HepG2 (cell line): ENCODE results near the gene RNF114. TPM values are rescaled to one million over a fixed set of nuclear protein-coding genes. Genes with fewer than 3 reads are reported as not detected.

ENCODE experiments used
- CCDC6 ChIP-seq: sonication (generic); formaldehyde crosslinking; IDR thresholded peaks from 2 replicates; pipeline ENCODE4 v1.8.1; 2022; ENCODE audit warnings: mild to moderate bottlenecking, missing genetic modification reagents, moderate library complexity
- ELF1 ChIP-seq: sonication (generic); formaldehyde crosslinking; IDR thresholded peaks from 2 replicates; pipeline ENCODE4 v1.4.0; 2020; ENCODE audit warnings: missing genetic modification reagents
- KLF11 ChIP-seq: IDR thresholded peaks from 2 replicates; pipeline ENCODE4 v1.6.1; 2016; ENCODE audit warnings: missing compliant biosample characterization
- KMT2A ChIP-seq: sonication (generic); formaldehyde crosslinking; IDR thresholded peaks from 2 replicates; pipeline ENCODE4 v1.4.0; 2020; ENCODE audit warnings: missing genetic modification reagents
- MAZ ChIP-seq, 2 experiments: sonication (generic) in 1 of 2; formaldehyde crosslinking in 1 of 2; IDR thresholded peaks; 2 replicates each; pipeline versions ENCODE4 v1.5.0 to v1.6.1; 2012 to 2020; ENCODE audit warnings: low read depth in 2 of 2, mild to moderate bottlenecking in 2 of 2, borderline replicate concordance in 1 of 2, improper control_type of control experiment in 1 of 2, low read length in 1 of 2, missing genetic modification reagents in 1 of 2, moderate library complexity in 1 of 2
- MIER3 ChIP-seq: IDR thresholded peaks from 2 replicates; pipeline ENCODE4 v1.6.1; 2016; ENCODE audit warnings: missing compliant biosample characterization, borderline replicate concordance
- PHB2 ChIP-seq: fragments of 450-650 bp; IDR thresholded peaks from 2 replicates; pipeline ENCODE4 v1.6.1; 2018; ENCODE audit not compliant: partially characterized antibody
- SALL1 ChIP-seq: sonication (generic); formaldehyde crosslinking; IDR thresholded peaks from 2 replicates; pipeline ENCODE4 v1.8.0; 2022; ENCODE audit warnings: mild to moderate bottlenecking, missing genetic modification reagents
- SP4 ChIP-seq: sonication (generic); formaldehyde crosslinking; IDR thresholded peaks from 2 replicates; pipeline ENCODE4 v1.8.1; 2023; ENCODE audit warnings: mild to moderate bottlenecking, missing genetic modification reagents
- STAG1 ChIP-seq: sonication (generic); formaldehyde crosslinking; IDR thresholded peaks from 2 replicates; pipeline ENCODE4 v1.4.0; 2020; ENCODE audit warnings: missing genetic modification reagents
- TARDBP ChIP-seq: sonication (generic); formaldehyde crosslinking; IDR thresholded peaks from 2 replicates; pipeline ENCODE4 v1.8.0; 2022; ENCODE audit warnings: mild to moderate bottlenecking, missing genetic modification reagents
- THAP11 ChIP-seq: IDR thresholded peaks from 2 replicates; pipeline ENCODE4 v1.6.1; 2016; ENCODE audit warnings: missing biosample characterization, missing genetic modification reagents
- ZFX ChIP-seq: sonication (generic); formaldehyde crosslinking; IDR thresholded peaks from 2 replicates; pipeline ENCODE4 v1.4.0; 2020; ENCODE audit warnings: mild to moderate bottlenecking, low read depth, missing genetic modification reagents, moderate library complexity
- ZNF224 ChIP-seq: sonication (generic); formaldehyde crosslinking; IDR thresholded peaks from 2 replicates; pipeline ENCODE4 v1.5.0; 2020; ENCODE audit warnings: mild to moderate bottlenecking, missing genetic modification reagents
- ZNF232 ChIP-seq: sonication (generic); formaldehyde crosslinking; IDR thresholded peaks from 2 replicates; pipeline ENCODE4 v1.4.0; 2020; ENCODE audit warnings: missing genetic modification reagents, borderline replicate concordance
- ZNF350 ChIP-seq: sonication (generic); formaldehyde crosslinking; IDR thresholded peaks from 2 replicates; pipeline ENCODE4 v1.4.0; 2020; ENCODE audit warnings: mild to moderate bottlenecking, low read depth, missing genetic modification reagents, borderline replicate concordance
- ZNF430 ChIP-seq: sonication (generic); formaldehyde crosslinking; IDR thresholded peaks from 2 replicates; pipeline ENCODE4 v1.9.0; 2021; ENCODE audit warnings: mild to moderate bottlenecking, missing genetic modification reagents
- ZNF547 ChIP-seq: sonication (generic); formaldehyde crosslinking; IDR thresholded peaks from 2 replicates; pipeline ENCODE4 v1.5.1; 2020; ENCODE audit warnings: mild to moderate bottlenecking, missing genetic modification reagents
- ZSCAN9 ChIP-seq: IDR thresholded peaks from 2 replicates; pipeline ENCODE4 v1.6.1; 2016; ENCODE audit warnings: borderline replicate concordance
- polyA plus RNA-seq, 8 experiments: library from polyadenylated mRNA; depleted of rRNA in 3 of 8; stranded (reverse) in 7 of 8; unstranded in 1 of 8; fragments of >200 nt; fragmentation: Illumina TruSeq in 4 of 8; extraction: Trizol in 4 of 8; gene quantifications; 2 replicates each; pipeline versions ENCODE4 v1.2.1 to v1.2.3, GENCODE V29; 2011 to 2016; ENCODE audit warnings: low read depth in 4 of 8, missing spikeins in 1 of 8, mixed read lengths in 1 of 8; ENCODE audit not compliant: insufficient read depth in 1 of 8
- total RNA-seq, 5 experiments: library from RNA; depleted of rRNA; stranded (reverse); fragments of >200 nt; fragmentation: Illumina TruSeq; extraction: Trizol; gene quantifications; 2 replicates each; pipeline ENCODE4 v1.2.3, GENCODE V29; 2016; ENCODE audit warnings: low read depth in 1 of 5
- TF ChIP-seq, protein P1 (sequence below): sonication (generic); formaldehyde crosslinking; IDR thresholded peaks from 2 replicates; pipeline ENCODE4 v1.4.0; 2020; ENCODE audit warnings: missing genetic modification reagents, borderline replicate concordance
- TF ChIP-seq, protein P2 (sequence below): sonication (generic); formaldehyde crosslinking; conservative IDR thresholded peaks from 2 replicates; pipeline ENCODE4 v1.4.0; 2020; ENCODE audit warnings: missing genetic modification reagents
- TF ChIP-seq, protein P3 (sequence below): sonication (generic); formaldehyde crosslinking; conservative IDR thresholded peaks from 2 replicates; pipeline ENCODE4 v1.8.0; 2022; ENCODE audit warnings: mild to moderate bottlenecking, moderate library complexity, missing genetic modification reagents

The RNF114 gene
- total and polyA plus RNA-seq, 2 of the 13 experiments (the other 11 are each of a cell fraction or from before 2014, with no cell fraction given), result 119 to 126 TPM

DNA sequence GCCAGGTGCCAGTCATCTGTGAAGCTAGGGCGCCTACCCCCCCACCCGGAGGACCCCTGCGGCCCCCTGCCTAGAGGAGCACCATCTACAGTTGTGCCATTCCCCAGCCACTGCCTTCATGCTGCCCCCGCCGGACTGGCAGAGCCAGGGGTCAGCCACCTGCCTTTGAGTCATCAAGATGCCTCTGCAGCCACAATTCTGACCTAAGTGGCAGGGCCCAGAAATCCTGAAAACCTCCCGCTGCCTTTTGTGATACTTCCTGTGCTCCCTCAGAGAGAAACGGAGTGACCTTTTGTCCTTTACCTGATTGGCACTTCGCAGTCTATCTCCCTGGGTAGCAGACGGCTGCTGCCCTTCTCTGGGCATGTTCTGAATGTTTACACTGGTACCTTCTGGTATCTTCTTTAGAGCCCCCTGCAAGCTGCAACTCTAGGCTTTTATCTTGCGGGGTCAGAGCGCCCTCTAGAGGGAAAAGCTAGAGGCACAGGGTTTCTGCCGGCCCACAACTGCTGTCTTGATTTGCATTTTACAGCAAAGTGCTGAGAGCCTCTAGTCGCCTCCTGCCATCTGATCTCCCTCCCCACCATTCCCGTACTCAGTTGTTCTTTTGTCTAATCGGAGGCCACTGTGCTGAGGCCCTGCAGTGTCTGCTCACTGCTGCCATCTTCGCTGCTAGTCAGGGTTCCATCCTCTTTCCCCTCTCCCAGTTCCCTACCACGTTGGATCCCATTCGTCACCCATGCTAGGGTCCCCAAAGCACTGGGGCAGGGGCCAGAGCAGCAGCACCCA lies 47.8 kb upstream of the RNF114 start (continued):
- TF ChIP-seq MIER3 (0 out of 2 replicates have a peak, but pooled peaks have one; percentile 11), ZSCAN9 (CRISPR knock-in tag) (0 out of 2 replicates have a peak, but pooled peaks have one; percentile 49), ZNF430 (CRISPR knock-in tag) (peak; percentile 59; the same call in 1 of the 2 replicates), THAP11 (peak; percentile 55; the same call in 1 of the 2 replicates), SALL1 (CRISPR knock-in tag) (0 out of 2 replicates have a peak, but pooled peaks have one; percentile 39), MAZ (IDR thresholded peaks at IDR 0.05; ENCODE audit: borderline replicate concordance, low read depth, low read length) (peak; percentile 31; the same call in 1 of the 2 replicates), MAZ (CRISPR knock-in tag; IDR thresholded peaks at IDR 0.05; ENCODE audit: low read depth) (no peak), PHB2 (no peak), ZFX (0 out of 2 replicates have a peak, but pooled peaks have one; percentile 1), ELF1 (CRISPR knock-in tag) (peak; percentile 25; the same call in 1 of the 2 replicates), CCDC6 (no peak), KLF11 (CRISPR knock-in tag) (no peak), KMT2A (CRISPR knock-in tag) (0 out of 2 replicates have a peak, but pooled peaks have one; percentile 33), ZNF547 (peak; percentile 44; the same call in 1 of the 2 replicates), ZNF350 (CRISPR knock-in tag) (no peak), ZNF232 (peak; percentile 100), TARDBP (CRISPR knock-in tag) (0 out of 2 replicates have a peak, but pooled peaks have one; percentile 14), STAG1 (peak; percentile 93), SP4 (CRISPR knock-in tag) (peak; percentile 24; the same call in 1 of the 2 replicates), ZNF224 (CRISPR knock-in tag) (peak; percentile 47; the same call in 1 of the 2 replicates)
- TF ChIP-seq, protein P1, sequence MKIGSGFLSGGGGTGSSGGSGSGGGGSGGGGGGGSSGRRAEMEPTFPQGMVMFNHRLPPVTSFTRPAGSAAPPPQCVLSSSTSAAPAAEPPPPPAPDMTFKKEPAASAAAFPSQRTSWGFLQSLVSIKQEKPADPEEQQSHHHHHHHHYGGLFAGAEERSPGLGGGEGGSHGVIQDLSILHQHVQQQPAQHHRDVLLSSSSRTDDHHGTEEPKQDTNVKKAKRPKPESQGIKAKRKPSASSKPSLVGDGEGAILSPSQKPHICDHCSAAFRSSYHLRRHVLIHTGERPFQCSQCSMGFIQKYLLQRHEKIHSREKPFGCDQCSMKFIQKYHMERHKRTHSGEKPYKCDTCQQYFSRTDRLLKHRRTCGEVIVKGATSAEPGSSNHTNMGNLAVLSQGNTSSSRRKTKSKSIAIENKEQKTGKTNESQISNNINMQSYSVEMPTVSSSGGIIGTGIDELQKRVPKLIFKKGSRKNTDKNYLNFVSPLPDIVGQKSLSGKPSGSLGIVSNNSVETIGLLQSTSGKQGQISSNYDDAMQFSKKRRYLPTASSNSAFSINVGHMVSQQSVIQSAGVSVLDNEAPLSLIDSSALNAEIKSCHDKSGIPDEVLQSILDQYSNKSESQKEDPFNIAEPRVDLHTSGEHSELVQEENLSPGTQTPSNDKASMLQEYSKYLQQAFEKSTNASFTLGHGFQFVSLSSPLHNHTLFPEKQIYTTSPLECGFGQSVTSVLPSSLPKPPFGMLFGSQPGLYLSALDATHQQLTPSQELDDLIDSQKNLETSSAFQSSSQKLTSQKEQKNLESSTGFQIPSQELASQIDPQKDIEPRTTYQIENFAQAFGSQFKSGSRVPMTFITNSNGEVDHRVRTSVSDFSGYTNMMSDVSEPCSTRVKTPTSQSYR (CRISPR knock-in tag), result no peak
- TF ChIP-seq, protein P2, sequence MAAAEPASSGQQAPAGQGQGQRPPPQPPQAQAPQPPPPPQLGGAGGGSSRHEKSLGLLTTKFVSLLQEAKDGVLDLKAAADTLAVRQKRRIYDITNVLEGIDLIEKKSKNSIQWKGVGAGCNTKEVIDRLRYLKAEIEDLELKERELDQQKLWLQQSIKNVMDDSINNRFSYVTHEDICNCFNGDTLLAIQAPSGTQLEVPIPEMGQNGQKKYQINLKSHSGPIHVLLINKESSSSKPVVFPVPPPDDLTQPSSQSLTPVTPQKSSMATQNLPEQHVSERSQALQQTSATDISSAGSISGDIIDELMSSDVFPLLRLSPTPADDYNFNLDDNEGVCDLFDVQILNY (CRISPR knock-in tag), result no peak
- TF ChIP-seq, protein P3, sequence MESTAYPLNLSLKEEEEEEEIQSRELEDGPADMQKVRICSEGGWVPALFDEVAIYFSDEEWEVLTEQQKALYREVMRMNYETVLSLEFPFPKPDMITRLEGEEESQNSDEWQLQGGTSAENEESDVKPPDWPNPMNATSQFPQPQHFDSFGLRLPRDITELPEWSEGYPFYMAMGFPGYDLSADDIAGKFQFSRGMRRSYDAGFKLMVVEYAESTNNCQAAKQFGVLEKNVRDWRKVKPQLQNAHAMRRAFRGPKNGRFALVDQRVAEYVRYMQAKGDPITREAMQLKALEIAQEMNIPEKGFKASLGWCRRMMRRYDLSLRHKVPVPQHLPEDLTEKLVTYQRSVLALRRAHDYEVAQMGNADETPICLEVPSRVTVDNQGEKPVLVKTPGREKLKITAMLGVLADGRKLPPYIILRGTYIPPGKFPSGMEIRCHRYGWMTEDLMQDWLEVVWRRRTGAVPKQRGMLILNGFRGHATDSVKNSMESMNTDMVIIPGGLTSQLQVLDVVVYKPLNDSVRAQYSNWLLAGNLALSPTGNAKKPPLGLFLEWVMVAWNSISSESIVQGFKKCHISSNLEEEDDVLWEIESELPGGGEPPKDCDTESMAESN (CRISPR knock-in tag), result 0 out of 2 replicates have a peak, but pooled peaks have one; percentile 62
